Suprapubic skin (tissue), 3 donors: Measurements from ENCODE around the gene KIF6.

ENCODE experiments used
- EP300 ChIP-seq: sonication (generic); formaldehyde crosslinking; IDR thresholded peaks from one replicate; pipeline ENCODE4 v1.6.1; 2017; ENCODE audit warnings: antibody characterized with exemption
- POLR2A ChIP-seq, 2 donors: fragments of 450-650 bp; IDR thresholded peaks; one replicate each; pipeline ENCODE4 v1.6.1; 2017; ENCODE audit warnings: antibody characterized with exemption in 2 of 2, mild to moderate bottlenecking in 2 of 2, moderate library complexity in 2 of 2
- TF ChIP-seq, protein P1 (sequence below), 2 donors: fragments of 200-600 bp in 1 of 2; fragments of 450-650 bp in 1 of 2; sonication (generic) in 1 of 2; IDR thresholded peaks; one replicate each; pipeline ENCODE4 v1.5.1; 2016 to 2019; ENCODE audit warnings: antibody characterized with exemption in 2 of 2, mild to moderate bottlenecking in 1 of 2, moderate library complexity in 1 of 2

DNA sequence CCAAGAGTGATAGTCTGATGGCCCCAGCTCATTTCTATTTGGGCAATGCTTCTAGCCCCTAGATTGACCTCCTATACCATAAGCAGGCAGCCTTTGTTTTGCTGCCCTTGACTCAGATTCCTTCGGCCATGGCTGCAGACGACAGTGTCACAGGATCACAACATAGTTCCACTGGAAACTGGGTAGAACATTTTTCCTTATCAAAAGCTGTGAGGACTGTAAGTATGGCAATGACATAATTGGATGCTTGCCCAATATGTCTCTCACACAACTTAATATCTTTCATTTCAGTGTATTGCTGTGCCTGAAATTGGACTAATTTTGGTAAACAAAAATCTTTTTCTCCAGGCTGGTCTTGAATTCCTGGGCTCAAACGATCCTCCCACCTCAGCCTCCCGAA is 22.9 kb downstream of the KIF6 start:
- TF ChIP-seq, protein P1, sequence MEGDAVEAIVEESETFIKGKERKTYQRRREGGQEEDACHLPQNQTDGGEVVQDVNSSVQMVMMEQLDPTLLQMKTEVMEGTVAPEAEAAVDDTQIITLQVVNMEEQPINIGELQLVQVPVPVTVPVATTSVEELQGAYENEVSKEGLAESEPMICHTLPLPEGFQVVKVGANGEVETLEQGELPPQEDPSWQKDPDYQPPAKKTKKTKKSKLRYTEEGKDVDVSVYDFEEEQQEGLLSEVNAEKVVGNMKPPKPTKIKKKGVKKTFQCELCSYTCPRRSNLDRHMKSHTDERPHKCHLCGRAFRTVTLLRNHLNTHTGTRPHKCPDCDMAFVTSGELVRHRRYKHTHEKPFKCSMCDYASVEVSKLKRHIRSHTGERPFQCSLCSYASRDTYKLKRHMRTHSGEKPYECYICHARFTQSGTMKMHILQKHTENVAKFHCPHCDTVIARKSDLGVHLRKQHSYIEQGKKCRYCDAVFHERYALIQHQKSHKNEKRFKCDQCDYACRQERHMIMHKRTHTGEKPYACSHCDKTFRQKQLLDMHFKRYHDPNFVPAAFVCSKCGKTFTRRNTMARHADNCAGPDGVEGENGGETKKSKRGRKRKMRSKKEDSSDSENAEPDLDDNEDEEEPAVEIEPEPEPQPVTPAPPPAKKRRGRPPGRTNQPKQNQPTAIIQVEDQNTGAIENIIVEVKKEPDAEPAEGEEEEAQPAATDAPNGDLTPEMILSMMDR (IDR thresholded peaks at IDR 0.05): no peak
- TF ChIP-seq POLR2A (IDR thresholded peaks at IDR 0.05) (no peak), EP300 (no peak)
